GM12878 (cell line): ENCODE results near the gene FOXI2. TPM values are rescaled to one million over a fixed set of nuclear protein-coding genes. Genes with fewer than 3 reads are reported as not detected.

Experiments
- ATAC-seq: fragments of 200-7000 bp; cut with Tn5 transposase; 3 replicates; pipeline ENCODE4 v1.9.1; 2020; ENCODE audit warnings: mild to moderate bottlenecking, moderate library complexity
- BruUV-seq: library from RNA; stranded (reverse); fragments of 400-500 nt; replicated peaks from 2 replicates; lab custom pipeline; 2021; lab: Mats Ljungman, UMichigan
- CTCF ChIA-PET: fragments of 300-600 bp; sonication (Branson Sonifier 250); formaldehyde crosslinking; extraction: SDS; loops from one replicate; lab custom pipeline; 2021; ENCODE audit warnings: inconsistent platforms; lab: Yijun Ruan, JAX
- POLR2A ChIA-PET: fragments of 350-600 bp; formaldehyde crosslinking; extraction: SDS; loops from one replicate; lab custom pipeline; 2021; ENCODE audit warnings: inconsistent platforms; lab: Charles Lee
- RAD21 ChIA-PET: fragments of 300-600 bp; sonication (Branson Sonifier 250); formaldehyde crosslinking; loops from one replicate; lab custom pipeline; 2023; ENCODE audit warnings: antibody characterized with exemption; ENCODE audit not compliant: unreplicated experiment; lab: Charles Lee
- SMC1A ChIA-PET: fragments of 300-600 bp; sonication (Branson Sonifier 250); formaldehyde crosslinking; loops from one replicate; lab custom pipeline; 2023; ENCODE audit not compliant: unreplicated experiment, uncharacterized antibody; lab: Charles Lee
- DNase-seq: peaks from one replicate; pipeline ENCODE4 v3.0.0-alpha.2; 2011; ENCODE audit warnings: low read depth, low spot score
- FAIRE-seq: peaks from 3 replicates; lab custom pipeline; 2011; peaks lifted over from hg19 to GRCh38; lab: Jason Lieb, UNC
- H2AFZ ChIP-seq: 2 replicates; pipeline ENCODE4 v1.6.0; 2011; ENCODE audit warnings: low read depth, low read length, control low read depth; ENCODE audit not compliant: control insufficient read depth
- H3K27ac ChIP-seq: 2 replicates; pipeline ENCODE4 v1.5.1; 2011; ENCODE audit warnings: control low read depth; ENCODE audit not compliant: control insufficient read depth, insufficient read depth
- H3K27me3 ChIP-seq, 2 experiments: replicated peaks in 1 of 2; 2 replicates each; pipeline versions ENCODE4 v1.6.0 to v1.6.1; 2011; ENCODE audit warnings: low read length in 1 of 2; ENCODE audit not compliant: control insufficient read depth in 2 of 2, insufficient read depth in 2 of 2
- H3K36me3 ChIP-seq, 2 experiments: 2 replicates each; pipeline ENCODE4 v1.5.1; 2011; ENCODE audit warnings: low read length in 1 of 2; ENCODE audit not compliant: control insufficient read depth in 2 of 2, insufficient read depth in 2 of 2
- H3K4me1 ChIP-seq: 2 replicates; pipeline ENCODE4 v1.6.1; 2011; ENCODE audit warnings: mild to moderate bottlenecking, low read length, moderate library complexity, mixed read lengths; ENCODE audit not compliant: control insufficient read depth, insufficient read depth
- H3K4me2 ChIP-seq: 2 replicates; pipeline ENCODE4 v1.6.0; 2011; ENCODE audit warnings: control low read depth; ENCODE audit not compliant: control insufficient read depth, insufficient read depth
- H3K4me3 ChIP-seq: fragments of 200-600 bp; sonication (generic); 2 replicates; pipeline ENCODE4 v1.5.1; 2016
- H3K79me2 ChIP-seq: 2 replicates; pipeline ENCODE4 v1.6.0; 2011; ENCODE audit warnings: low read length; ENCODE audit not compliant: control insufficient read depth, insufficient read depth
- H3K9ac ChIP-seq: 2 replicates; pipeline ENCODE4 v1.8.0; 2011; ENCODE audit warnings: low read length, control low read depth, mixed read lengths; ENCODE audit not compliant: control insufficient read depth, insufficient read depth
- H3K9me3 ChIP-seq: replicated peaks from 3 replicates; pipeline ENCODE4 v1.5.1; 2011; ENCODE audit warnings: mild to moderate bottlenecking, low read length; ENCODE audit not compliant: control insufficient read depth, insufficient read depth
- H4K20me1 ChIP-seq: 2 replicates; pipeline ENCODE4 v1.6.0; 2011; ENCODE audit not compliant: control insufficient read depth, insufficient read depth
- ATF2 ChIP-seq: IDR thresholded peaks from 2 replicates; pipeline ENCODE4 v1.6.1; 2012; ENCODE audit warnings: low read length, inconsistent platforms
- ATF7 ChIP-seq: fragments of 450-650 bp; IDR thresholded peaks from 2 replicates; pipeline ENCODE4 v1.6.1; 2016; ENCODE audit warnings: low read depth, mild to moderate bottlenecking
- CBFB ChIP-seq: IDR thresholded peaks from 2 replicates; pipeline ENCODE4 v1.6.1; 2016; ENCODE audit warnings: antibody characterized with exemption, low read depth
- CBX3 ChIP-seq: fragments of 200-600 bp; sonication (generic); IDR thresholded peaks from 2 replicates; pipeline ENCODE4 v1.6.1; 2016; ENCODE audit warnings: low read depth, borderline replicate concordance
- HDAC2 ChIP-seq: fragments of 200-600 bp; sonication (generic); IDR thresholded peaks from 2 replicates; pipeline ENCODE4 v1.6.1; 2017
- NFIC ChIP-seq: IDR thresholded peaks from 2 replicates; pipeline ENCODE4 v1.6.1; 2012; ENCODE audit warnings: low read depth, mild to moderate bottlenecking, inconsistent platforms, low read length, moderate library complexity
- PML ChIP-seq: IDR thresholded peaks from 2 replicates; pipeline ENCODE4 v1.6.1; 2012; ENCODE audit warnings: low read length, inconsistent platforms
- POLR2AphosphoS5 ChIP-seq: IDR thresholded peaks from 2 replicates; pipeline ENCODE4 v1.6.1; 2011; ENCODE audit warnings: mild to moderate bottlenecking, low read length, inconsistent platforms
- RAD21 ChIP-seq: IDR thresholded peaks from 2 replicates; pipeline ENCODE4 v1.6.1; 2011; ENCODE audit warnings: mild to moderate bottlenecking, low read depth, low read length, moderate library complexity; ENCODE audit not compliant: insufficient read depth
- RB1 ChIP-seq: fragments of 450-650 bp; formaldehyde crosslinking; IDR thresholded peaks from 2 replicates; pipeline ENCODE4 v1.6.1; 2017; ENCODE audit warnings: mild to moderate bottlenecking, borderline replicate concordance
- TARDBP ChIP-seq: IDR thresholded peaks from 2 replicates; pipeline ENCODE4 v1.6.1; 2016; ENCODE audit warnings: borderline replicate concordance
- WGBS: methylation state at CpG from one replicate; pipeline ENCODE4 v1.1.6; 2016; ENCODE audit warnings: low lambda C conversion rate; ENCODE audit not compliant: insufficient replicate concordance, insufficient coverage; ENCODE audit errors: missing lambda C conversion rate; 5-methylcytosine and 5-hydroxymethylcytosine counted together
- in situ Hi-C: fragments of 300-500 bp; cut with MboI; formaldehyde crosslinking; loops from 9 replicates; pipeline ENCODE4 v1.14.3; 2018; ENCODE audit warnings: mixed read lengths
- intact Hi-C: fragments of 100-400 bp; cut with micrococcal nuclease; formaldehyde crosslinking; loops from one replicate; pipeline ENCODE4 v1.14.2; 2022; ENCODE audit not compliant: unreplicated experiment
- polyA plus RNA-seq, 11 experiments: library from polyadenylated mRNA; depleted of rRNA in 4 of 11; unstranded in 6 of 11; stranded (reverse) in 5 of 11; fragments of >200 nt; fragmentation: Nextera tagmentation in 4 of 11; fragmentation: Illumina TruSeq in 1 of 11; extraction: Ambion mirVana in 4 of 11; extraction: Trizol in 1 of 11; gene quantifications; 1 replicate in 1 of 11; 2 replicates in 10 of 11; pipeline versions ENCODE4 v1.2.1 to v1.2.3, GENCODE V29; 2011 to 2016; ENCODE audit warnings: inconsistent platforms in 2 of 11, missing spikeins in 2 of 11, low read depth in 1 of 11
- total RNA-seq, 4 experiments: library from RNA; depleted of rRNA in 3 of 4; stranded (reverse); fragments of >200 nt in 3 of 4; fragmentation: Illumina TruSeq in 1 of 4; extraction: Trizol in 1 of 4; gene quantifications; 2 replicates each; pipeline versions ENCODE4 v1.2.1 to v1.2.3, GENCODE V29; 2013 to 2021
- TF ChIP-seq, protein P1 (sequence below): IDR thresholded peaks from 2 replicates; pipeline ENCODE4 v1.6.1; 2012; ENCODE audit warnings: improper control_type of control experiment, low read depth, low read length; ENCODE audit not compliant: insufficient replicate concordance
- TF ChIP-seq, protein P2 (sequence below): IDR thresholded peaks from 2 replicates; pipeline ENCODE4 v1.6.1; 2012; ENCODE audit warnings: low read depth, low read length, improper control_type of control experiment

Gene FOXI2
- total and polyA plus RNA-seq, 10 of the 15 experiments (the other 5 are each of a cell fraction or from before 2014, with no cell fraction given), result not detected

GRCh38 chr10:127740596-127740995 is 3.6 kb downstream of the FOXI2 start (continued):
- no peak for TF ChIP-seq RB1

DNA sequence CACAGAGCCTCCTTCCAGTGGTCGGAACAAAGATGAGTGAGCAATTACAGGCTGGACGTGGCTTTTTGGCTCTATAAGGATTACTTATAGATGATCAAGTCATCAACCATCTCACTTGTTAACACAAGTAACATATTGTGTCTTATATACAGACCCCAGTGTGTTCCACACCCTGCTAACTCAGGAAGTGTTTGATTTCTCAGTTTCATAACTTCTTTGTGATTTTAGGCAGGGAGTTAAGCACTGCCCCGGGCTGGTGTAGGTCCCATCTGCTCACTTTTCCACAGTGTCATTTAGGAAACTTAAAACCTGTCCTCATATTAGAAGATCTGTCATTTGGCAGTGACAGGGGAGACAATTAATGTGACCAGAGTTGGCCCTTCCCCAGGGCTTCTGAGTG is 6.2 kb downstream of the FOXI2 start:
- WGBS, result 0% methylated on average over 3 of the region's 3 CpGs
- Histone ChIP-seq H3K4me2 (no peak overlapping the region), H2AFZ (no peak overlapping the region), H3K79me2 (no peaks in the 10 kb centered on the region), H3K36me3 (no peaks in the 10 kb centered on the region), H3K27me3 (no peaks in the 10 kb centered on the region), H4K20me1 (no peaks in the 10 kb centered on the region), H3K27ac (no peak overlapping the region), H3K9me3 (peaks cover 2% of the 10 kb centered on the region; the same call in 1 of the 3 replicates), H3K4me3 (no peak overlapping the region), H3K9ac (no peak overlapping the region), H3K4me1 (no peaks in the 10 kb centered on the region)
- no TSS peak for BruUV-seq
- ChIA-PET SMC1A (no interaction called here), POLR2A (no interaction called here), RAD21 (no interaction called here), CTCF (no interaction called here)
- no peak for DNase-seq
- in situ Hi-C loops (no loop called here), intact Hi-C loops (no loop called here)
- no peak for ATAC-seq
- no peak for FAIRE-seq
- TF ChIP-seq TARDBP (no peak), ATF7 (no peak), RB1 (no peak), CBFB (no peak), RAD21 (no peak), POLR2AphosphoS5 (no peak), PML (no peak), HDAC2 (no peak), ATF2 (no peak), CBX3 (no peak), NFIC (no peak)
- TF ChIP-seq, protein P1, sequence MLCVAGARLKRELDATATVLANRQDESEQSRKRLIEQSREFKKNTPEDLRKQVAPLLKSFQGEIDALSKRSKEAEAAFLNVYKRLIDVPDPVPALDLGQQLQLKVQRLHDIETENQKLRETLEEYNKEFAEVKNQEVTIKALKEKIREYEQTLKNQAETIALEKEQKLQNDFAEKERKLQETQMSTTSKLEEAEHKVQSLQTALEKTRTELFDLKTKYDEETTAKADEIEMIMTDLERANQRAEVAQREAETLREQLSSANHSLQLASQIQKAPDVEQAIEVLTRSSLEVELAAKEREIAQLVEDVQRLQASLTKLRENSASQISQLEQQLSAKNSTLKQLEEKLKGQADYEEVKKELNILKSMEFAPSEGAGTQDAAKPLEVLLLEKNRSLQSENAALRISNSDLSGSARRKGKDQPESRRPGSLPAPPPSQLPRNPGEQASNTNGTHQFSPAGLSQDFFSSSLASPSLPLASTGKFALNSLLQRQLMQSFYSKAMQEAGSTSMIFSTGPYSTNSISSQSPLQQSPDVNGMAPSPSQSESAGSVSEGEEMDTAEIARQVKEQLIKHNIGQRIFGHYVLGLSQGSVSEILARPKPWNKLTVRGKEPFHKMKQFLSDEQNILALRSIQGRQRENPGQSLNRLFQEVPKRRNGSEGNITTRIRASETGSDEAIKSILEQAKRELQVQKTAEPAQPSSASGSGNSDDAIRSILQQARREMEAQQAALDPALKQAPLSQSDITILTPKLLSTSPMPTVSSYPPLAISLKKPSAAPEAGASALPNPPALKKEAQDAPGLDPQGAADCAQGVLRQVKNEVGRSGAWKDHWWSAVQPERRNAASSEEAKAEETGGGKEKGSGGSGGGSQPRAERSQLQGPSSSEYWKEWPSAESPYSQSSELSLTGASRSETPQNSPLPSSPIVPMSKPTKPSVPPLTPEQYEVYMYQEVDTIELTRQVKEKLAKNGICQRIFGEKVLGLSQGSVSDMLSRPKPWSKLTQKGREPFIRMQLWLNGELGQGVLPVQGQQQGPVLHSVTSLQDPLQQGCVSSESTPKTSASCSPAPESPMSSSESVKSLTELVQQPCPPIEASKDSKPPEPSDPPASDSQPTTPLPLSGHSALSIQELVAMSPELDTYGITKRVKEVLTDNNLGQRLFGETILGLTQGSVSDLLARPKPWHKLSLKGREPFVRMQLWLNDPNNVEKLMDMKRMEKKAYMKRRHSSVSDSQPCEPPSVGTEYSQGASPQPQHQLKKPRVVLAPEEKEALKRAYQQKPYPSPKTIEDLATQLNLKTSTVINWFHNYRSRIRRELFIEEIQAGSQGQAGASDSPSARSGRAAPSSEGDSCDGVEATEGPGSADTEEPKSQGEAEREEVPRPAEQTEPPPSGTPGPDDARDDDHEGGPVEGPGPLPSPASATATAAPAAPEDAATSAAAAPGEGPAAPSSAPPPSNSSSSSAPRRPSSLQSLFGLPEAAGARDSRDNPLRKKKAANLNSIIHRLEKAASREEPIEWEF, result no peak
- TF ChIP-seq, protein P2, sequence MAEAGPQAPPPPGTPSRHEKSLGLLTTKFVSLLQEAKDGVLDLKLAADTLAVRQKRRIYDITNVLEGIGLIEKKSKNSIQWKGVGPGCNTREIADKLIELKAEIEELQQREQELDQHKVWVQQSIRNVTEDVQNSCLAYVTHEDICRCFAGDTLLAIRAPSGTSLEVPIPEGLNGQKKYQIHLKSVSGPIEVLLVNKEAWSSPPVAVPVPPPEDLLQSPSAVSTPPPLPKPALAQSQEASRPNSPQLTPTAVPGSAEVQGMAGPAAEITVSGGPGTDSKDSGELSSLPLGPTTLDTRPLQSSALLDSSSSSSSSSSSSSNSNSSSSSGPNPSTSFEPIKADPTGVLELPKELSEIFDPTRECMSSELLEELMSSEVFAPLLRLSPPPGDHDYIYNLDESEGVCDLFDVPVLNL, result no peak
